Brain pericyte (primary cell): ENCODE results near the gene ARHGAP26.
A peak's percentile ranks its signal among the peaks of the same experiment; 100 is the strongest.
"Not testable (repeated sequence)": the region's sequence is repeated elsewhere in the genome, so short reads cannot be mapped to it uniquely, and the experiment has no call there.

Experiments
- DNase-seq: peaks from one replicate; pipeline ENCODE4 v3.0.0-alpha.2; 2012; ENCODE audit warnings: low read depth, low spot score

Gene ARHGAP26

DNA sequence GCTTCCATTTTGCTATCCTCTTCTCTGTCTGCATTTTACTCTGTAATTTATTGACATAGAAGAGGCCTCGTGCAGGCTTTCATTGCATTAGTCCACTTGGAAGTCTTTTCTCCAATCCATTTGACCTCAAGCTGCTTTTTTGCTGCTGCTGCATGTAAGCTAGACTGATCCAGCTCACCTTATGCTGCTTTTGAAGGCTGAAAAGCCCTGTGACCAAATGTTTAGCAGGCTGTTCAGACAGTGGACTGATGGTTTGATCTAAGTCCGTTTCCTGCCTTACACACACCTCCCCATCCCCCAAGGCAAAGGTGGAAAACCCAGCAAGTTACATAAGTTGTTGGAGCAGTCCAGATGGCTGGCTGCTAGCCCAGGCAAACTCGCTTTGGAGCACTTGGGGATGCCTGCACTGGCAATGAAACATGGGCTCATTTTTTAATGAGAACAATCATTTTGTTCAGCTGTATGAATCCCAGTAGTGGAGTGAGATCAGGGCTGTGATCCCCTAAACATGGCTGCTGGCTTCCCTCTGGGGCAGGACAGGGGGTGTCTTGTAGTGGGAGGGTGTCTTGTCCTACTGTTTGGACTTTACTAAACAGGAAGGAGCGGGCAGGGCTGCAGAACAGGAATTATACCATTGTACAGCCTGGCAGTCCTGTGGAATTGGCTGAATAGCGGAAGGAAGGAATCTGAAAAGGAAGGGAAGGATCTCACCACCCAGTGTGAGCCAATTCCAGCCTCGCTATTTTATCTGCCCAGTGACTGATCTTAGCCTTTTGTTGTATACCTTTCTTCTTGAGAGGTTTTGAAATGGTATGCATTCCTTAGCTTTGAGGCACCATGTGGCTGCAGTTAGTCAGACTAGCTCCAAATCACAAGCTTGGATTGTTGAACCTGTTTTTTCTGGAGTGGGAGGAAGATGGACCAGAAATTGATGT, 212.0 kb downstream of the ARHGAP26 start:
- peak; percentile 43 for DNase-seq

DNA sequence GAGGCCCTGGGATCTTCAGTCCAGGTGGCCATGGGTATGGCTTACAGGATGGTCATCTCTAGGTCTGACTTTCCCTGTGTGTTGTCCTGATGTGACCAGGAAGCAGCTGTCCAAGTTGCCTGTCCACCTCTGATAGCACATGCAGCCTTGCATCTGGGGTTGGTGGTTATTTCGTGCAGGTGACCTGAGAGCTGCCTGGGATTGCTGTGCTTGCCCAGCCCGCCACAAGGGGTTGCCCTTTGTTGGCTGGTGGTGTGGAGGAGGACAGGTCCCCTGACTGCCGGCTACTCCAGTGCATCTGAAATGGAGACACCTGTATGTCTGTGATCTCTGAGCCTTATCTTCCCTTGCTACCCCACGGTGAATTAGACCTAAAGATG, 212.6 kb downstream of the ARHGAP26 start:
- no peak for DNase-seq

DNA sequence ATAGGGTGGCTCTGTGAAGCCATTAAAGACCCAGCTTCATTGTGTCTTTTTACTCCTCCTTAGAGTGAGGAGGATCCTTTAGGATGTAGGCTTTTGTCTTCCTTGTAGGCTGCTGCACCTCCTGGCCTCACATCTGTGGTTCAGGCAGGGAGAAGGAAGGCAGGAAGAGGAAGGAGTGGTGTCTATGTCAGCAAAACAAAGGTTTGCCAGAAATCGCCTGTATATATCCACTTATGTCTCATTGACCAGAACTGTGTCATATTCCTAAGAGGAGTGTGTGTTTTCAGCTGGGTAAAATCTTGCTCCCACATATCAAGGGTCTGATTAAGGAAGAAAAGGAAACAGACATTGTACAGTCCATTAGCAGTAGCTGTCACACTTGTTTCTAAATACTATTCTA, 213.8 kb downstream of the ARHGAP26 start:
- DNase-seq, result no peak

DNA sequence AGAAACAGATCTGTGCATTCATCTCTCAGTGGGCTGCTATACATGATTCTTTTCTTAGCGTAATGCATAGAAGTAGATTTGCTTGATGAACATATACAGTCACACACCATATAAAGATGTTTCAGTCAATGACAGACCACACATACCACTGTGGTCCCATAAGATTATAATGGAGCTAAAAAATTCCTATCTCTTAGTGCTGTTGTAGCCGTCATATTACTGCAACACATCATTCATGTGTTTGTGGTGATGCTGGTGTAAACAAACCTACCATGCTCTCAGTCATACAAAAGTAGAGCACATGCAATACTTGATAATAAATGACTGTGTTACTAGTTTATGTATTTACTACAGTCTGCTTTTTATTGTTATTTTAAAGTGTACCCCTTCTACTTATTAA, 214.3 kb downstream of the ARHGAP26 start:
- DNase-seq, result no peak

DNA sequence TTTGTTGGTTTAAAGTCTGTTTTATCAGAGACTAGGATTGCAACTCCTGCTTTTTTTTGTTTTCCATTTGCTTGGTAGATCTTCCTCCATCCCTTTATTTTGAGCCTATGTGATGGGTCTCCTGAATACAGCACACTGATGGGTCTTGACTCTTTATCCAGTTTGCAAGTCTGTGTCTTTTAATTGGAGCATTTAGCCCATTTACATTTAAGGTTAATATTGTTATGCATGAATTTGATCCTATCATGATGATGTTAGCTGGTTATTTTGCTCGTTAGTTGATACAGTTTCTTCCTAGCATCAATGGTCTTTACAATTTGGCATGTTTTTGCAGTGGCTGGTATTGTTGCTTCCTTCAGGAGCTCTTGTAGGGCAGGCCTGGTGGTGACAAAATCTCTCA, 219.1 kb downstream of the ARHGAP26 start:
- not testable (repeated sequence) for DNase-seq

DNA sequence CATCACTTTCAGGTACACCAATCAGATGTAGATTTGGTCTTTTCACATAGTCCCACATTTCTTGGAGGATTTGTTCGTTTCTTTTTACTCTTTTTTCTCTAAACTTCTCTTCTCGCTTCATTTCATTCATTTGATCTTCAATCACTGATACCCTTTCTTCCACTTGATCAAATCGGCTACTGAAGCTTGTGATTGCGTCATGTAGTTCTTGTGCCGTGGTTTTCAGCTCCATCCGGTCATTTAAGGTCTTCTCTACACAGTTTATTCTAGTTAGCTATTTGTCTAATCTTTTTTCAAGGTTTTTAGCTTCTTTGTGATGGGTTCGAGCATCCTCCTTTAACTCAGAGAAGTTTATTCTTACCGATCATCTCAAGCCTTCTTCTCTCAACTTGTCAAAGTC, 219.9 kb downstream of the ARHGAP26 start:
- DNase-seq, result not testable (repeated sequence)

DNA sequence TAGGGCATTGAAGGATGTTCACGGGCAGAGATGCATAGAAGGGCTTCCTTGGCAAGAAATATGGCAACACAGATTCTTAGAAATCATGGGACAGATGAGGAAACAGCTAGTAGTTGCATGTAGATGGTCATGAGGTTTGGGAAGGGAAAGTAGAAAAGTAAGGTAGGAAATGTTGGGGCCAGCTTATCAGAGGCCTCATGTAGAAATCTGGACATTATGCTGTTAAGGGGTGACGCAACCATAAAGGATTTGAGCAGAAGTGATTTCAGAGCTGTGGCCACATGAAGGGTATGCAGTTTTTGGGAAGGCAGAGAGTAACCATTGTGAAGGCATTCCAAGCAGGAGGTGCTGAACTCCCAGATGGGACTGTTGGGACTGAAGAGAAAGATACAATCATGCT, 224.0 kb downstream of the ARHGAP26 start:
- no peak for DNase-seq

DNA sequence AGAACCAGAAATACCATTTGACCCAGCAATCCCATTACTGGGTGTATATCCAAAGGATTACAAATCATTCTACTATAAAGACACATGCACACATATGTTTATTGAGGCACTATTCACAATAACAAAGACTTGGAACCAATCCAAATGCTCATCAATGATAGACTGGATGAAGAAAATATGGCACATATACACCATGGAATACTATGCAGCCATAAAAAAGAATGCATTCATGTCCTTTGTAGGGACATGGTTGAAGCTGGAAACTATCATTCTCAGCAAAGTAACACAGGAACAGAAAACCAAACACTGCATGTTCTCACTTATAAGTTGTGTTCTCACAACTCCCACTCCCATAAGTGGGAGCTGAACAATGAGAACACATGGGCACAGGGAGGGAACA, 225.4 kb downstream of the ARHGAP26 start:
- not testable (repeated sequence) for DNase-seq

DNA sequence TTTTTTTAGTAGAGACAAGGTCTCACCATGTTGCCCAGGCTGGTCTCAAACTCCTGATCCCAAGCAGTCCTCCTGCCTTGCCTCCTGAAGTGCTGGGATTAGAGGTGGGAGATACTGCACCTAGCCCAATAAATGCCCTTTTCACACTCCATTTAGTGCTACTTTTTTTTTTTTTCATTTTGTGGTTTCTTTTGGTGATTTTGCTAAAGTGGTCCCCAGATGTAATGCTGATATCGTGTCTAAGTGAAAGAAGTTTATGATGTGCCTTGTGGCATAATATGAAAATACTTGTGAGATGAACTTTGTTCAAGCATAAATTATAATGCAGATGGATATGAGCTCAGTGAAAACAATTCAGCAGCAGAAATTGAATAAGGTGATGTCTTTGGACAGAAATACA, 227.4 kb downstream of the ARHGAP26 start:
- no peak for DNase-seq

DNA sequence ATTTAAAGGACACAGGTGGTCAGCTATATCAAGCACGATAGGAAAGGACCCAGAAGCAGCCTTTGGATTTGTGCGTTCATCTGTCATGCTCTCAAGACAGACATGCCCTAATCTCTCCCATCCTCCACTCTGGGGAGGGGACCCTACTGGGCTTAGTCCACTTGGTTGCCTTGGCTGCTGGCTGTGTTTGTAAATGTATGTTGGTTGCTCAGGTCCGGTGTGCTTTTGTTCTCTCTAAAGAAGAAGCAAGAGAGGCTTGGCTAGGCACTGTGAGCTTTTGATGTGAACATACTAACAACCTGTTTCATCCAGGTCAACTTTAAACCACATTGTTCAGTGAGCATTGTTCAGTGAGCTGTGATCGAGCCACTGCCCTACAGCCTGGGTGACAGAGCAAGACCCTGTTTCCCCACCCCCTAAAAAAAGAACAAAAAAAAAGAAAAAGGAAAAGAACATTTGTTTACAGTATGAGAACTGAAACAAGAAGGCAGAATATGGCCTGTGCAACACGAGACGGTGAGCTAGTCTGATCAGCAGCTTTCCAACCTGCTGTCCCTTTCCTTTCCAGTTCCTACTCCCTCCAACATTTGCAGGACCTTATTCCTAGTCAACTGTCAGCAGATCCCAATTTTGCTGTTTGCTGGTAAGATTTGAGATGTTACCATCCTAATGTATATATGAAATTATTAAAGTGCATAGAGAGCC, 228.3 kb downstream of the ARHGAP26 start:
- no peak for DNase-seq

DNA sequence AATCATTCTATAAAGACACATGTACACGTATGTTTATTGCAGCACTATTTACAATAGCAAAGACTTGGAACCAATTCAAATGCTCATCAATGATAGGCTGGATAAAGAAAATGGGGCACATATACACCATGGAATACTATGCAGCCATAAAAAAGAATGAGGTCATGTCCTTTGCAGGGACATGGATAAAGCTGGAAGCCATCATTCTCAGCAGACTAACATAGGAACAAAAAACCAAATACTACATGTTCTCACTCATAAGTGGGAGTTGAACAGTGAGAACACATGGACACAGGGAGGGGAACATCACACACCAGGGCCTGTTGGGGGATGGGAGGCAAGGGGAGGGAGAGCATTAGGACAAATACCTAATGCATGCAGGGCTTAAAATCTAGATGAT, 230.4 kb downstream of the ARHGAP26 start:
- DNase-seq, result not testable (repeated sequence)

DNA sequence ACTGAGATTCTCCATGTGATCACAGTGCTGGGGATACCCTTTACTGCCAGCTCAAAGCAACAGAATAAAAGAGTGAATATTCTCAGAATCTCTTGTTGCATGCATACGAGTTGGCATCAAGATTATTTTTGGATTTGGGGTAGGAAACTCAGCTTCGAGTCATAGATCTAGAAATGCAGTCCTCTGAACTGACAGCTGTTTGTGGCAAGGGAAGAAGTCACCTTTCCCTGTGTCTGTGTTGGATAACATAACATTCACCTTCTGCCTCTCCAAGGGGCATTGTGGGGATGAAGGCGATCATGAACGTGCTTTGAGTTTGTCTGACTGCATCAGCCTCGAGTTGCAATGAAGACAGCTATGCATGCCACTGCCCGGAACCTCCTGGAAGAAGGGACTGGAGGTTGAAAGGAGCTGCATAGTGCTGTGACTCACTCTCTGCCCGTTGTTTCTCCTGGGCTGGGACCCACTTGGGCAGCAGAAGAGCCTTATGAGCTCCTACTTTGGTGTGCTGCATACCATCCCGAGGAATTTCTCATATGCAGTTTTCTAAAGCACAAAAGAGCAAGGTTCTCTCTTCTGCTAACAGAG, 231.7 kb downstream of the ARHGAP26 start:
- no peak for DNase-seq

DNA sequence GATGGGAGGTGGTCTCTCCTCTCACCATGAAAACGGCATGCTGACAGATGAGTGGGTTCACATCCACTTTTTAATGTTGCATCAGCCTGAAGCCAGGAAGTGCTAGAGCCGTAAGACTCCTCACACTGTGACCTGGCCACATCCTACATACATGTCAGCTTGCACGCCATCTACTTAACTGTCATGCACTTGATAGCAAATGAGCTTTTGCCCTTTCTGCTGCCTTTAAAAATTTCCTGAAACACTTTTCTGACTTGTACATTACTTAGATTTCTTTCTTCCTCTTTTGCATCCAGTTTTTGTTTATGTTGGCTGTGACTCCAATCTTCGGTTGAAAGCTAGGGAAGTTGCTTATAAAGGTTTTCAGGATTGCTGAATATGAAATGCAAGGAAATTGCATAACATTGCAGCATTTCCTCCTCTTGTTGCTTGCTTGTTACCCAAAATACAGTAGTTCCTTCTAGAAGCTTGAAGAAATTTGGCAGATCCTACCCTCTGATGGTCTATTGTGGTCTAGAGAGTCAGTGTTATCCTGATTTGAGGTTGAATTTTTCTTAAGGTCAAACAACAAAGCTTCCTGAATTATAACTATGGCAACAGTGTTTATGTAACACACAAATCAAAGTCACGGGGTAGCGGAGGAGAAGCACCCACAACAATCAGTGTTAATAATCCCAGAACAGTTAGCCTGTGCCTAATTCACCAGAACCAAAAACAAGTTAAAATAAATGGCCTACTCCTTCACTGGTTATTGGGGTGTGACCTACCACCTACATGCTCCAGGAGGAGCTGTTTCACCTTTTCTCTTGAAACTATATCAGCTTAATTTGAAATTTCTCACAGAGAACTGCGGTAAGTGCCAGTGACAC, 232.5 kb downstream of the ARHGAP26 start:
- DNase-seq, result no peak

DNA sequence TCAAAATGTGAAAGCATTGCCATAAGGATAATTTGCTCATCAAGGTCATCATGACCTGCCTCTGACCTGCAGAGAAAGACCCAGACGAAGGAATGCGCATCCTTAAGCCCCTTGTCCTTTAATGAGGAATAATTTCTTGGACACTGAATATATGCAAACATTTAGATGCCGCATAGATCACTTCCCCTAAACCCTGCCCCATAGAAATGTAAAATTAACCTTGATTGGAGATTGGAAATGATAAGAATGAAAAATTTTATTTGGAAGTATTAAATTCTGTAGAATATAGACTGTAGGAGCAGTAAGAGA, 233.1 kb downstream of the ARHGAP26 start:
- DNase-seq, result no peak

DNA sequence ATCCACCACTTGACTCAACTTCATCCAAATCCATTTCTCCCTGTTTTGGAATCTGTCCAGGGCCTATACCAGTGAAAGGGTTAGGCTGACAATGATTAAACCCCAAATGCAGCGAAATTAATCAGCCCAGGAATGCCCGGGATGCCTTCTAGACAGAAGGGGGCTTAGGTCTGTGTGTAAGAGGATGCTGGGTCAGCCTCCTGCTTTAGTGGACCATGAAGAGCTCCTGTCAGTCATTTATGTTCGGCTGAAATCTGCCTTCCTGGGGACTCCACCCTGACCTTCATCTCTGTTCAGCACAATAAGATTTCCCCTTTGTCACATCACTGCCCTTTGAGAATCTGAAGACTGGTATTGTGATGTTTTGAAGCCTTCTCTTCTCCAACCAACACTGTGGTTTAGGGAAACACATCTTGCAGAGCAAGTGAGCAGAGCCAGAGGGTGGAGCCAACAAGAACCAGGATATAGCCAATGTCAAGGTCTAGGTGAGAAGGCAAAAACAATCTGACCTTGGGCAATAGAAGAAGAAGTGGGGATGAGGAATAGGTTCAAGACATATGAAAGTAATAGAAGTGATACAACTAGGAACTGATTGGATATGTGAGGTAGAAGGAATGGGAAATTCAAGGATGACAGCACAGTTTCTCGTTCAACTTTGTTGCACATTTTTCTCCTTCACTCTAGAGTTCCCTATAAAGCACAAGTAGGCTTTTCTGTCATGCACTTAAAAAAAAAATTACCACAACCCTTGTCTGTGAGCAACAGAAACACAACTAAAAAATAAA, 234.4 kb downstream of the ARHGAP26 start:
- no peak for DNase-seq

DNA sequence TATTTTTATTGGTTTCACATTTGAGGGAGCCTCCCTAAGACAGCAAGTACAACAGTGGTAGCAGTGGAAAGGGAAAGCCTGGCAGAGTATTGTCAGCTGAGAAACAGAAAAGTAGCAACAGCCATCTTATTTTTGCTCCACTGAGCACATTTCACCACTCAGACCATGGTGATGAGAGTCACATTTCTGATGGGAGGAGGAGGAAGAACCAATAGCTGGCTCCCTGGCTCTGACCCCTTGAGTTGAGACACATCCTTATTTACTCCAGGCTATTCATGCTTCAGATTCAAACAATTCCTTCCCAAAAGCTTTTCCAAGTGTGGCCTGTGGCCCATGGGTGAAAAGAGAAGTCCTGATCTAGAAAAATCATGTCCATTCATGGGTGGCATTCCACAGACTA, 236.3 kb downstream of the ARHGAP26 start:
- DNase-seq, result no peak

DNA sequence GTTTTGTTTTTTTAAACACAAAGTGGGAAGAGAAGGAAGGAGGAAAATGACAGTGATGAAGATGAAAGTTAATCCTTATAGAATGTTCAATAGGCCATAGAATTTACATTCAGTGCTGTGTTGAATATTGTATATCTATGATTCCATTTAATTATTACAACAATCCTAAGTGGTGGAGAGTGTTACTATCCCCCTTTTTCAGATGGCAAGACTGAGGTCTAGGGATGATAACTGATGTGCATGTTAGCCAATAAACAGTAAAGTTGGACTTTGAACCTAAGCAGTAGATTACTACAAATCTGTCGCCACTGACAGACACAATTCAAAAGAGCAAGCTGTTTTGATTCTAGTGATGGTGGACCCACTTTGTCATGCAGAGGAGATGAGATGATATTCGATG, 237.9 kb downstream of the ARHGAP26 start:
- no peak for DNase-seq

DNA sequence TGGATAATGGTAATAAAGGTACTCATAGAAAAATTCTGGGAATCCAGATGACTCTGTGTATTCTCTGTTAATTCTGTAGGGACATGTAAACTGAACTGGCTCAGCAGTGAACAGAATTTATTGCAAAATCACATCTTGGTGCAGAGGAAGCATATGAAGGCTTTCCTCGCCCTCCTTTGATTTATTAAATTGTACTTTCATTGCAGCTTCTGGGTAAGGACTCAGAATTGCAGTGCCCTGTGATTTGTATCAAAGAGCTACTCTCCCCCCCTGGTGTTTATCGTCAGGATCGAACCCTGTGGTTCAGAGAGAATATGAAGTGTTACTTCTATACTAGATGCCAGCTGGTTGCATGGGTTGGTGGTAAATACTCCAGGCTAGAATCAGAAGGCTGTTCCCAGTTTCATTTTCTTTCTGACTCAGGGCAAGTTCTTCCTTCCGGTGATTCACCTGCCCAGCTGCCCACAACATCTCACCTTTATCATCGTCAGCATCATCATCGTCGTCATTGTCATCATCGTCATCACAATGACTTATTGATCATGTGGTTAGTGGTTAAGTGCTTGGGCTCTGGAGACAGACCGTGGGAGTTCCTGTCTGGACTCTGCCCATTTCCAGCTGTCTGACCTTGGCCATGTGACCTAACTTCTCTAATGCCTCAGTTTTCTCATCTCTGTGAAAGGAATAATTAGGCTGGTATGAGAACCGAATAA, 238.8 kb downstream of the ARHGAP26 start:
- no peak for DNase-seq

DNA sequence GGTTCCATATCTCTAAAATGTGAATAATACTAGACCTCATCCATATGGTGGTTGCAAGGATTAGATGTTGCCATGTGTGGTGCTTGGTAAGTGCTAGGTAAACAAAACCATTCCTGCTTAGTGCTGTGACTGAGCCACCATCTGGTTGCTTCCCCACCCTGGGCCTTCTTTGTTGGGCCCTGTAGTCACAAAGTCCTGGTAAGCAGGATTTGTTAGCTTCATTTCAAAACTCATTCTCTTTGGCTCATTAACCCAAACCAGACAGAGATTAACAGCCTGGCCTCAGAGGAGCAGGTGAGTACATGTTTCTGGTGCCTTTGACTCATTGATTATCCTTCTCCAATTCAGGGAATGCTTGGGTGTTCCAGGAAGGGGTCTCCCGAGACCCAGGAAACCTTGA, 240.2 kb downstream of the ARHGAP26 start:
- DNase-seq, result no peak

DNA sequence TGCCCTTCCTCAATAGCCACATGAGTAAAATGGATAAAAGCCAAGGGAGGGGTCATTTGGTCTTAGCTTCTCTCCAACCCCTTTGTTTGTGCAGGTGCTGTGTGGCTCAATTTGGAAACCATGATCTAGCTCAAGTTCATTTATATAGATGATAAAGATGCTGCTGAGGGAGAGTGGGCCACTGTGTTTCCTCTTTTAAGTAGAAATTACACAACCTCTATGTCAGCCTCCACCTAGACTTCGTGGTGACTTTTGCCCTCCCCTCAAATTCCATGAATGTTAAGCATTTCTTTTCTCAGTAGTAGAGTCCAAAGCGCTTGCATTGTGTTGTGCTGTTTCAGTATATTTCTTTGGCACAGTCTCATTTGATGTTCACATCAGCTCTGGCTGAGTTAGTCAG, 241.4 kb downstream of the ARHGAP26 start:
- no peak for DNase-seq
